Measurements from ENCODE around the gene OPCML.
A peak's percentile ranks its signal among the peaks of the same experiment; 100 is the strongest.

OPCML gene

DNA sequence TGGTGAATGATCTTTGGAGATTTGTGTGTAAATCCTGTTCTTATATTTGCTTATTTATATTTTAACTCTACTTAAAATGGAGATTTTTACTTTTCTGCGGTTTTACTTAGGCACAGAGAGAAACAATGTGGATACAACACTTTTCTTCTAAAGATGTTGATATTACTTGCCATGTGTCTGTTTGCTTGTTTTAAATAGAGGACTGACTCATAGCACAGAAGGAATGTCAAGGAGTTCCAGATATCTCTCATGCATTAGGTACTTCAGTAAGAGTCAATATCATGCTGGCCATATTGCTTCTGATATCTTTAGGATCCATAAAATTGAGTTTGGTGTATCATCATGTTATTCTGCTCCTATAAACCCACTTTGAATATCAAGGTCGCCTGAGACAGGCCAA lies 395.0 kb downstream of the OPCML start:
- no peaks in the 10 kb centered on the region for H3K79me2 ChIP-seq (ENCODE audit: insufficient read depth, low read depth)
- H3K27me3 ChIP-seq (ENCODE audit: insufficient read depth, low read depth): no peaks in the 10 kb centered on the region
- no peak overlapping the region for H3K27ac ChIP-seq
- H3K4me3 ChIP-seq (IDR thresholded peaks at IDR 0.05; ENCODE audit: insufficient read depth, low read depth, low read length): no peak overlapping the region
- no peak overlapping the region for H3K4me2 ChIP-seq
- TF ChIP-seq, protein P1, sequence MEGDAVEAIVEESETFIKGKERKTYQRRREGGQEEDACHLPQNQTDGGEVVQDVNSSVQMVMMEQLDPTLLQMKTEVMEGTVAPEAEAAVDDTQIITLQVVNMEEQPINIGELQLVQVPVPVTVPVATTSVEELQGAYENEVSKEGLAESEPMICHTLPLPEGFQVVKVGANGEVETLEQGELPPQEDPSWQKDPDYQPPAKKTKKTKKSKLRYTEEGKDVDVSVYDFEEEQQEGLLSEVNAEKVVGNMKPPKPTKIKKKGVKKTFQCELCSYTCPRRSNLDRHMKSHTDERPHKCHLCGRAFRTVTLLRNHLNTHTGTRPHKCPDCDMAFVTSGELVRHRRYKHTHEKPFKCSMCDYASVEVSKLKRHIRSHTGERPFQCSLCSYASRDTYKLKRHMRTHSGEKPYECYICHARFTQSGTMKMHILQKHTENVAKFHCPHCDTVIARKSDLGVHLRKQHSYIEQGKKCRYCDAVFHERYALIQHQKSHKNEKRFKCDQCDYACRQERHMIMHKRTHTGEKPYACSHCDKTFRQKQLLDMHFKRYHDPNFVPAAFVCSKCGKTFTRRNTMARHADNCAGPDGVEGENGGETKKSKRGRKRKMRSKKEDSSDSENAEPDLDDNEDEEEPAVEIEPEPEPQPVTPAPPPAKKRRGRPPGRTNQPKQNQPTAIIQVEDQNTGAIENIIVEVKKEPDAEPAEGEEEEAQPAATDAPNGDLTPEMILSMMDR (conservative IDR thresholded peaks at IDR 0.05; ENCODE audit: low read depth, low read length): no peak
- H3K4me1 ChIP-seq (ENCODE audit: low read depth, poor library complexity, severe bottlenecking): peaks cover 5% of the 10 kb centered on the region
- H2AFZ ChIP-seq (ENCODE audit: low read depth): no peak overlapping the region
- H4K20me1 ChIP-seq (ENCODE audit: insufficient read depth): no peaks in the 10 kb centered on the region
- H3K36me3 ChIP-seq (ENCODE audit: insufficient read depth): no peaks in the 10 kb centered on the region
- no peak overlapping the region for H3K9ac ChIP-seq

DNA sequence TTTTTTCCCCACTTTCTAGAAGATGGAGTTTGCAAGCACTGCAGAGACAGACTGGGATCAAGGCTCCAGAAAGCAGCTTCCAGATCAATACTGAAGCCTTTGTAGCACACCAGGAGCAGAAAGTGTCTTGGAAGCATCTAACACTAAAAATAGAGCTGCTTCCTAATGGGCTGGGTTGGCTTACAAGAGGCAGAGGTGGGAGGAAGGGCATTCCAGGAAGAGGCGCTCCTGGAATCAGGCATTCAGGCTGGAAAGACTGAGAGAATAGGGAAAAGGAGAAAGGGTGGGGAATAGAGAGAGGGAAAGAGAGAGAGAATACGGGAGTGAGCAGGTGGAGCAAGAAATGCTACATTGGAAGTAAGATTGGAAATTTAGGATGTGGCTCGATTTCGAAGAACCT lies 395.9 kb downstream of the OPCML start:
- no peak overlapping the region for H3K4me2 ChIP-seq
- no peak overlapping the region for H3K4me3 ChIP-seq (IDR thresholded peaks at IDR 0.05; ENCODE audit: insufficient read depth, low read depth, low read length)
- H4K20me1 ChIP-seq (ENCODE audit: insufficient read depth): no peaks in the 10 kb centered on the region
- H3K36me3 ChIP-seq (ENCODE audit: insufficient read depth): no peaks in the 10 kb centered on the region
- TF ChIP-seq, protein P1 (conservative IDR thresholded peaks at IDR 0.05; ENCODE audit: low read depth, low read length): no peak
- no peak overlapping the region for H3K9ac ChIP-seq
- no peak overlapping the region for H3K27ac ChIP-seq
- H3K79me2 ChIP-seq (ENCODE audit: insufficient read depth, low read depth): no peaks in the 10 kb centered on the region
- H3K27me3 ChIP-seq (ENCODE audit: insufficient read depth, low read depth): no peaks in the 10 kb centered on the region
- peaks cover 5% of the 10 kb centered on the region for H3K4me1 ChIP-seq (ENCODE audit: low read depth, poor library complexity, severe bottlenecking)
- H2AFZ ChIP-seq (ENCODE audit: low read depth): no peak overlapping the region

DNA sequence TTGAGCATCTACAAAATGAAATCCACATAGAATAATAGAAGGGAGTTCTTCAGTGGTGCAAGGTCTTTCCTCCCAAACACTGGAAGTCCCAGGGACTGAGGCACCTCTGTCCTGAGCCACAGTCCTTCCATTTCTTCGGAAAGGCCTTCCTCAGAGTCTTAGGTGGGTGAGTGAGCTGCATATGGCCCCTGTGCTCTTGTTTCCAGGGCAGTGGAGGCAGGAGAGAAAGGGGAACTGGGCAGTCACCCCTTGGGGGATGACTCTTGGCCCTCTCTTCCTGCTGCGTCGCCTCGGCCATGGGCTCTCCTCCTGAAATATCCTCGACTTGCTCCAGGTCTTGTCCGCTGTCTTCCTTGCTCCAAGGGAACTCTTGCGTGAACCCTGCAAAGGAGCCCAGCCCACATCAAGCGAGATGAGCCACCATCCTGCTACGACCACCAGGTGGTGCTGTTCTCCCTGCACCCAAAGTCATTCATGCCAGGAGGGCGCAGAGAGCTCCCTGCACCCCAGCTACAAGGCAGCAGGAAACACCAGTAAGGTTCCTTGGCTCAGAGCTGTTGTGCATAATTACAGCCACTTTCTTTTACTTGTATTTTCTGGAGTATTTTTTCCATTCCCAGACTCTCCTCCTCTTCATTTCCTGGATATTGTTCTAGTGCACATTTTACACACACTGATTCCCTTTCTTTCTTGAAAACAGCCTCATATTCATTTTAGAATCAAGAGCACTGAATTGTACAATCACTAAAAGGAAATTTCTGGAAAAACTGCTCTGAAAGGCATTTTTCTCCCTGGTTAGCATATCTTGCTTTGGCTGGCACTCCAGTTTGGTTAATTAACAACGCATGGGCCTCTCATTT lies 397.8 kb downstream of the OPCML start:
- Histone ChIP-seq H3K79me2 (ENCODE audit: insufficient read depth, low read depth) (no peaks in the 10 kb centered on the region), H3K4me1 (ENCODE audit: low read depth, poor library complexity, severe bottlenecking) (peaks cover 5% of the 10 kb centered on the region), H3K4me3 (IDR thresholded peaks at IDR 0.05; ENCODE audit: insufficient read depth, low read depth, low read length) (no peak overlapping the region), H2AFZ (ENCODE audit: low read depth) (no peak overlapping the region; the same call in 1 of the 2 replicates), H3K27me3 (ENCODE audit: insufficient read depth, low read depth) (no peaks in the 10 kb centered on the region), H3K36me3 (ENCODE audit: insufficient read depth) (no peaks in the 10 kb centered on the region), H4K20me1 (ENCODE audit: insufficient read depth) (no peaks in the 10 kb centered on the region), H3K9ac (no peak overlapping the region), H3K4me2 (no peak overlapping the region), H3K27ac (no peak overlapping the region)
- TF ChIP-seq, protein P1 (conservative IDR thresholded peaks at IDR 0.05; ENCODE audit: low read depth, low read length): peak; percentile 84

DNA sequence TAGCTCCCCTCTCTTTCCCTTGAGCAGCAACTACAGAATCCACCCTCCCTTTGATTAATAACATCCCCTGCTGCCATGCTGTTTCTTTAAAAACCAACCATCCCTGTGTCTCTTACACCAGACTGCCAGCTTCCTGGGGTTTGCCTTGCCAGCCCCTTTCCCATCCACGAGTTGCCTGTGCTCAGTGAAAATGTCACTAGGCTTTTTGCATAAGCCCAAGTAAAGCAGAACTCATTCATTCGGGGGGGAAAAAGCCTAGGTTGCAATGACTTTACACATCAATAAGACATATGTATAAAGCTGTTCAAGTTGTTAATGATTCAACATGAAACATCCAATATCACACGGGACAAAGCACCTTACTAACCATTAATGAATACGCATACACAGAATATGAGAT lies 398.7 kb downstream of the OPCML start:
- peaks cover 5% of the 10 kb centered on the region for H3K4me1 ChIP-seq (ENCODE audit: low read depth, poor library complexity, severe bottlenecking)
- no peak overlapping the region for H3K4me3 ChIP-seq (IDR thresholded peaks at IDR 0.05; ENCODE audit: insufficient read depth, low read depth, low read length)
- no peak overlapping the region for H3K9ac ChIP-seq
- no peaks in the 10 kb centered on the region for H3K27me3 ChIP-seq (ENCODE audit: insufficient read depth, low read depth)
- TF ChIP-seq, protein P1 (conservative IDR thresholded peaks at IDR 0.05; ENCODE audit: low read depth, low read length): no peak
- H2AFZ ChIP-seq (ENCODE audit: low read depth): no peak overlapping the region
- H4K20me1 ChIP-seq (ENCODE audit: insufficient read depth): no peaks in the 10 kb centered on the region
- H3K36me3 ChIP-seq (ENCODE audit: insufficient read depth): no peaks in the 10 kb centered on the region
- no peaks in the 10 kb centered on the region for H3K79me2 ChIP-seq (ENCODE audit: insufficient read depth, low read depth)
- no peak overlapping the region for H3K27ac ChIP-seq
- no peak overlapping the region for H3K4me2 ChIP-seq

Data from KMS-11 (cell line).